Measurements from ENCODE around the gene LPCAT3.
"Not testable (repeated sequence)": the region's sequence is repeated elsewhere in the genome, so short reads cannot be mapped to it uniquely, and the experiment has no call there.

LPCAT3 gene

DNA sequence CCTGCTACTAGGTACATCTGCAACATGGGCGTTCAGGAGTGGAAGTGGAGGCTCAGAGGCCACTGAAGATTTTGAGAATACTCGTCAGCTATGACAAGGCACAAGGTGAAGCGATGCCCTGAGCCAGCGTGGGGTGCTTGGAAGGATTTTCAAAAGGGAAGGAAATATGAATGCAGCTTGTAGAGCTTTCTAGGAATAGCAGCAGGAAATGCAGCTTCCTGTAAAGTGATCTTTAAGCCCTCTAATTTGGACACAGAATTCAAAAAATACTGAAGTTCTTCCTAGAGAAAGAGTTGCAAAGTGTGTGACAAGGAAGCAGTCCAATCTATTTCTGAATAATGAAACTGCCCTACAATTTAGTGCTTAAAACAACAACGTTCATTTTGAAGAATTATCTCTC, 29.0 kb upstream of the LPCAT3 start:
- DNase-seq (ENCODE audit: insufficient read length, low spot score), result no peak
- no peak for TF ChIP-seq POLR2A (IDR thresholded peaks at IDR 0.05; ENCODE audit: low read depth, low read length)
- no peak for FAIRE-seq

DNA sequence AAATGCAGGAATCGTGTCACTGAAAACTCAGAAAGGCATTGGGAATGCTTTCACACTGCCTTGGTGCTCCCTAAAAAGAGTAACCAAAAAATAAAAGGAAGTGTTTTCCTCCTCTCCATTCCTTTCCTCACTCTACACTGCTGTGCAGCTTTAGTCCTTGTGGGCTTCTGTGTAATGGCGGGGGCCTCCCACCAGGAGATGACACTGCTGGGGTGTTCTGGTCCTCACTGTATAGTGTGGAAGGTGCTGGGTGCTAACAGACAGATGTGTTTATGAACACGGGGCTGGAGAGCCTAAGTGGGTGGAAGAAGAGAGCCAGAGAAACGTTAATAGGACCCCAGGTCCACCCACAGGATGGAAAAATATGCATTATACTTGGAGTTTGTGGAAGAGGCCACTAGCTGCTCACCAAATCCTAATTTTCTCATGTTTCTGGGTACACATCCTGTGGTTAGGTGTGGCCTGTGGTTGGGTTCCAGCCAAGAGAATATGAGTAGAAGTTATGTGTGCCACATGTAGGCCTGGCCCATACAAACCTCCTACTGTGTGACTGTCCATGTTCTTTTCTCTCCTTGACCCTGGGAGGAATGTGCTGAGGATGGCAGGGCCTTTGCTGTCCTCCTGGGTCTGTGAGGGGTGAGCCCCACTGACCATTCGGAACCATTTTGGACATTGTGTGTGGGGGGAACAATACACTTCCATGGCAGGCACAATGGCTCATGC, 28.3 kb upstream of the LPCAT3 start:
- no peak for TF ChIP-seq POLR2A (IDR thresholded peaks at IDR 0.05; ENCODE audit: low read depth, low read length)
- no peak for FAIRE-seq
- DNase-seq (ENCODE audit: insufficient read length, low spot score), result no peak

DNA sequence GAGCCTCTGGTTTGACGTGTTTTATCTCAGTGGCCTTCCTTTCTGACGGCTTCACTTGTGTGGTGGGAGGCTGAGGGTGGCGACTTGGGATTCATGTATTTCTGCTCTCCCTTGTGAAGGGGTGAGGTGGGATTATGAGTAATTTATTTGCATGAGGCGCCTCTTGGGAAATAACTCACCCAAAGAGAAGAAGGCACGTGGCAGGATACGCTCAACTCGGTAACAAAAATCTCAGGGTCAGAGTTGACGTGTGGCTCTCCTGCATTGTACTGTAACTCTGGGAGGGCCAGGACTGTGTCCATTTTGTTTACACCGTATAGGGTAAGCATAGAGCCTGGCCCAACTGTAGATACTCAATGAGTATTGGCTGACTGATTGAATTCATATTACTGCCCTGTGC, 27.6 kb upstream of the LPCAT3 start:
- FAIRE-seq, result no peak
- TF ChIP-seq POLR2A (IDR thresholded peaks at IDR 0.05; ENCODE audit: low read depth, low read length), result no peak
- no peak for DNase-seq (ENCODE audit: insufficient read length, low spot score)

DNA sequence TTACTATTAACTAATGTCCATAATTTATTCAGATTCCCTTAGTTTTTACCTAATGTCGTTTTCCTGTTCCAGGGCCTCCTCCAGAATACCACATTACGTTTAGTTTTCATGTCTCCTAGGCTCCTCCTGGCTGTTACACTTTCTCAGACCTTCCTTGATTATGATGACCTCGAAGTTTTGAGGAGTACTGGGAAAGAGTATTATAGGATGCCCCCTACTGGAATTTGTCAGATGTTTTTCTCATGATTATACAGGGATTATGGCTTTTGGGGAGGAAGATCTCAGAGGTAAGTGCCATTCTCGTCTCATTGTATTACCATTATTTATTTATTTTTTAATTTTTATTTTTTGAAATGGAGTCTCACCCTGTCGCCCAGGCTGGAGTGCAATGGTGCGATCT, 24.6 kb upstream of the LPCAT3 start:
- TF ChIP-seq POLR2A (IDR thresholded peaks at IDR 0.05; ENCODE audit: low read depth, low read length), result no peak
- FAIRE-seq (peak; percentile 23), DNase-seq (ENCODE audit: insufficient read length, low spot score) (peak; percentile 45)

DNA sequence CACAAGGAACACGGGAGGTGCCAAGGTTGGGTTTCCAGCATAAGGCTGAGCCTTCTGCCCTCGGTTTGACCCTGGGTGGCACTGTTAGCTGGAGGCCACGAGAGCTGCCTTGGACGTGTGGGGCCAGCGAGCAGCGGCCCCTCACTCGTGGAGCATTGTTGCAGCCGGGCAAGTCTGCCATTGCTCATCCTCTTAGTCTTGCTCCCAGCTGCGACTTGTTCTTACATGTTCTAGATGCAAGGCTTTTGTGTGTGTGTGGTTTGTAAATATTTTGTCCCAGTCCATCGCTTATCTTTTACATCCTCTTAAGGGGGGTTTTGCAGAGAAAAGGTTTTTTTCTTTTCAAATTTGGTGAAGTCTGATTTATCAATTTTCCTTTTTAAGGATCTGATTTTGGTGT, 21.1 kb upstream of the LPCAT3 start:
- no peak for FAIRE-seq
- TF ChIP-seq POLR2A (IDR thresholded peaks at IDR 0.05; ENCODE audit: low read depth, low read length), result no peak
- DNase-seq (ENCODE audit: insufficient read length, low spot score), result no peak

DNA sequence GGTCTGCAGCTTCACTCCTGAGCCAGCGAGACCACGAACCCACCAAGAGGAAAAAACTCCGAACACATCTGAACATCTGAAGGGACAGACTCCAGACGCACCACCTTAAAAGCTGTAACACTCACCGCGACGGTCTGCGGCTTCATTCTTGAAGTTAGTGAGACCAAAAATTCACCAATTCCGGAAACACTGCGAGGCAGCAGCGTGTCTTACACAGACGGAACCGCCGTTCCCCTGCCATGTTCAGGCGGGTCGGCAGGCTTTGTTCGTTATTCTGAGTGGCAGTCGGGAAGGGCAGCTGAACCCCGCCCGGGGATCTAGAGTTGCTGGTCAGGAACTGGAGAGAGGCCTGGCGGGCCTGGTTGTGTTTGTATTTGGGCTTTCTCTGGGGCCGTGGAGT, 20.3 kb upstream of the LPCAT3 start:
- TF ChIP-seq POLR2A (IDR thresholded peaks at IDR 0.05; ENCODE audit: low read depth, low read length), result no peak
- FAIRE-seq (no peak), DNase-seq (ENCODE audit: insufficient read length, low spot score) (no peak)

- DNase-seq (ENCODE audit: insufficient read length, low spot score); FAIRE-seq: not testable (repeated sequence)
Measured at GRCh38 chr12:7037411-7037810, 19.1 kb upstream of the LPCAT3 start.

DNA sequence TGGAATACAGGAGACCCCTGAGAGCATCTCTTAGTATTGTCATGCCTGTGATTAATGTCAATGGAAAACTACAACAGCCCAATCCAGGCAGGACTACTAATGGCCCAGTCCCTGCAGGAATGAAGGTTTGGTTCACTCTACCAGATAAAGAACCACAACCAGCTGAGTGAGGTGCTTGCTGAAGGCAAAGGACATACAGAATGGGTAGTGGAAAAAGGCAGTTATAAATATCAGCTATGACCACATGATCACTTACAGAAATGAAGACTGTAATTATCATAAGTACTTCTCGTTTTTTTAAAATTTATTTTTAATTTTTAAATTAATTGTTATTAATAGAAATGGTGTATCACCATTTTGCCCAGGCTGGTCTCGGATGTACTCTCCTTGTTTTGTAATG, 17.2 kb upstream of the LPCAT3 start:
- no peak for FAIRE-seq
- TF ChIP-seq POLR2A (IDR thresholded peaks at IDR 0.05; ENCODE audit: low read depth, low read length), result no peak

DNA sequence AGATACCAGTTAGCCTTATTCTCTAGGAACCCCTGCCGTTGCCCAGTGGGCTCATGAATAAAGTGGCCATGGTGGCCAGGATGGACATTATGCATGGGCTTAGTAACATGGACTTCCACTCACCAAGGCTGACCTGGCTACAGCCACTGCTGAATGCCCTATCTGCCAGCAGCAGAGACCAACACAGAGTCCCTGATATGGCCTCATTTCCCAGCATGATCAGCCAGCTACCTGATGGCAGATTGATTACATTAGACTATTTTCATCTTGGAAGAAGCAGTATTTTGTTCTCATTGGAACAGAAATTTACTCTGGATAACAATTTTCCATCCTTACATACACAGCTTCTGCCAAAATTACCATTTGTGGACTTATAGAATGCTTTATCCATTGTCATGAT, 16.2 kb upstream of the LPCAT3 start:
- TF ChIP-seq POLR2A (IDR thresholded peaks at IDR 0.05; ENCODE audit: low read depth, low read length), result no peak
- FAIRE-seq, result no peak
- DNase-seq (ENCODE audit: insufficient read length, low spot score), result no peak

More for the DNA sequence above, 17.2 kb upstream of the LPCAT3 start:
- DNase-seq (ENCODE audit: insufficient read length, low spot score), result no peak

GRCh38 chr12:7032990-7033389, 14.7 kb upstream of the LPCAT3 start:
- no peak for TF ChIP-seq POLR2A (IDR thresholded peaks at IDR 0.05; ENCODE audit: low read depth, low read length)
- FAIRE-seq, result no peak

DNA sequence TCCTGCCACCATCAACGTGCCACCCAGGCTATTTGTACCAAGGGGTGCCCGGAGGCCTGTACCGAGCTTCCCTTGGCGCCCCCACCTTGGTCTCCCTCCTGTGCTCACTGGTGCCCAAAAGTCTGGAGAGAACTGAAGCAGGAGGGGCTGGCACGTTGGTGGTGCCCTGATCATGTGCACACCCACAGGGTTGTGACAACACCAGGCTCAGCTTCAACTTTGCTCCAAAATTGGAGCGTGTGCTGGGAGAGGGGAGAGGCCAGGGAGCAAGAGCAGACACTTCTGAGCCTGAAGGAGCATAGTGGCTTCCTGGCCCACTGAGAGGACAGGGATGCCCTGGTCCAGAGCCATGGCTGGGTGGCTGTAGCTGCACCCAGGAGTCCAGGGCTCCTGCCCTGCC, 13.0 kb upstream of the LPCAT3 start:
- no peak for TF ChIP-seq POLR2A (IDR thresholded peaks at IDR 0.05; ENCODE audit: low read depth, low read length)
- FAIRE-seq (no peak), DNase-seq (ENCODE audit: insufficient read length, low spot score) (no peak)

More at GRCh38 chr12:7032990-7033389, 14.7 kb upstream of the LPCAT3 start:
- no peak for DNase-seq (ENCODE audit: insufficient read length, low spot score)

DNA sequence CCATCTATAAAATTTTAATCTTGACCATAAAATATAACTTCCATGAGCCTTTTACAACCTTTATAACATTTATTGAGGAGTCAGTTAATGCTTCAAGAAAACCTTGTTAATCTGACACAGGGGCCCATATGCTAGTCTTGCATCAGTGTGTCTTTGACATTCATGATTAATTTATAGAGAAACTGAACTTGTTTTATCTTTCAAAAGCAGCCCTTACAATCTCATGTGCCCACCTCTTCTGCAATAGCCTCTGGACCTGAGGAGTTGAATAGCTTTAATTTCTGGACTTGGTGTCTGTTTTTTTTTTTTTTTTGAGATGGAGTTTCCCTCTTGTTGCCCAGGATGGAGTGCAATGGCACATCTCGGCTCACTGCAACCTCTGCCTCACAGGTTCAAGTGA, 8.6 kb upstream of the LPCAT3 start:
- no peak for TF ChIP-seq POLR2A (IDR thresholded peaks at IDR 0.05; ENCODE audit: low read depth, low read length)
- DNase-seq (ENCODE audit: insufficient read length, low spot score), result no peak
- no peak for FAIRE-seq

DNA sequence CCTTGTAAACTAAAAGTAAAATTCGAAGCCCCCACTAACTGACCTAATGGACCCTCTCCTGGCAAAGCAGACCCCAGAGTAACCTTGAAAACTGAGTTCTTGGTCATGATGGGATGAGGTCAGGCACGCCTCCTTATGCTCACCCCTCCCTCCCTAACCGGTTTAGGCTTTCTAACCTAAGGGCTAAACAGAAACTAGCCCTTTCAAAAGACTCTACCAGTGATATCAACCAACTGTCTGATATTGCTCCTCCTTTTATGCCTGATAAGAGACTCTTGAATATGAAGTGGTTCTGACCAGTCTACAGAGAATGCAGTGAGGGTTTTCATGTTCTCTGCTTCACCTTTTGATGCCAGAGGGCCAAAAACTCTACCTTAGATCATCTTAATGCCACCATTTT, 4.8 kb upstream of the LPCAT3 start:
- no peak for TF ChIP-seq POLR2A (IDR thresholded peaks at IDR 0.05; ENCODE audit: low read depth, low read length)
- FAIRE-seq (no peak), DNase-seq (ENCODE audit: insufficient read length, low spot score) (no peak)

- no peak for TF ChIP-seq POLR2A (IDR thresholded peaks at IDR 0.05; ENCODE audit: low read depth, low read length)
- DNase-seq (ENCODE audit: insufficient read length, low spot score) (peak; percentile 22), FAIRE-seq (no peak)
Measured at GRCh38 chr12:7021956-7022355, 3.7 kb upstream of the LPCAT3 start.

- DNase-seq (ENCODE audit: insufficient read length, low spot score), result no peak
- no peak for TF ChIP-seq POLR2A (IDR thresholded peaks at IDR 0.05; ENCODE audit: low read depth, low read length)
- no peak for FAIRE-seq
Measured at GRCh38 chr12:7019043-7019569, 830 bp upstream of the LPCAT3 start.
